ENCODE results near the gene CRYBA4.

CRYBA4 gene

DNA sequence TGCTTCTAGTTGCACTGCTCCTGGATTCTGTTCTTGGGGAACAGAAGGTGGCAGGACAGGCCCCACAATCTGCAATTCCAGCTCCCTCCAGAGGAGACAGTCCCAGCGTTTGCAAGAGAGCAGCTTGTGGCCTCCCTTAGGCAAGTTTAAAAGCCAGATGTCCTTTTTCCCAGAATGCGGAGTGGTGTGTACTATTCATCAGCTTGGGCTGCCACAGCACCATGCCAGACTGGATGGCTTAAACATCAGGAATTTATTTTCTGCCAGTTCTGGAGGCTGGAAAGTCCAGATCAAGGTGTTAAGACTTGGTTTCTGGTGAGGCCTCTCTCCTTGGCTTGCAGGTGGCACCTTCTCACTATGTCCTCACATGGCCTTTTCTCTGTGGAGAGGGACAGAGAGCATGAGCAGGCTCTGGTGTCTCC, 47.3 kb downstream of the CRYBA4 start:
- no peak overlapping the region for H3K4me3 Mint-ChIP-seq
- intact Hi-C loops (cut with micrococcal nuclease): no loop called here

DNA sequence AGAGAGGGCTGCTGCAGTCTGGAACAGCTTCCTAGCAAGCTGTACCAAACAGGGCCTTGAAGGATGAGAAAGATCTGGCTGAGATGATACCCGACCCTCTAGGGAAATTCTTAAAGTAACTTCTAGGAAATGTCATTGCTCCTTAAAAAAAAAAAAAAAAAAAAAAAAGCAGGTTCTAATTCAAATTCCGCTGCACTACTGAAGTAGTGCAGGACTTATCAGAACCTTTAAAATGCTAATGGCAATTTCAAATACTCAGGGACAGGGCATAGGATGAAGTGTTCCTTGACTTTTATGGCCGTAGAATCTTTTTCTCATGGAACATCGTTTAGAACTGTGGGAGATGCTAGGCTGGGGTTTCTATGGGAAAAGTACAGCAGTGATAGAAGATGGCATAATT, 48.7 kb downstream of the CRYBA4 start:
- H3K36me3 Mint-ChIP-seq (ENCODE audit: low read depth): peaks cover 22% of the 10 kb centered on the region
- H3K27ac Mint-ChIP-seq: no peak overlapping the region
- peaks cover 43% of the 10 kb centered on the region for H3K4me1 Mint-ChIP-seq (ENCODE audit: low read depth)
- no peaks in the 10 kb centered on the region for H3K9me3 Mint-ChIP-seq
- H3K4me3 Mint-ChIP-seq: no peak overlapping the region
- intact Hi-C loops (cut with micrococcal nuclease): no loop called here
- no peaks in the 10 kb centered on the region for H3K27me3 Mint-ChIP-seq

More for the DNA sequence above, 47.3 kb downstream of the CRYBA4 start:
- H3K36me3 Mint-ChIP-seq (ENCODE audit: low read depth): peaks cover 11% of the 10 kb centered on the region
- peaks cover 34% of the 10 kb centered on the region for H3K4me1 Mint-ChIP-seq (ENCODE audit: low read depth)
- H3K27me3 Mint-ChIP-seq: peaks cover 2% of the 10 kb centered on the region
- H3K9me3 Mint-ChIP-seq: no peaks in the 10 kb centered on the region
- H3K27ac Mint-ChIP-seq: no peak overlapping the region

DNA sequence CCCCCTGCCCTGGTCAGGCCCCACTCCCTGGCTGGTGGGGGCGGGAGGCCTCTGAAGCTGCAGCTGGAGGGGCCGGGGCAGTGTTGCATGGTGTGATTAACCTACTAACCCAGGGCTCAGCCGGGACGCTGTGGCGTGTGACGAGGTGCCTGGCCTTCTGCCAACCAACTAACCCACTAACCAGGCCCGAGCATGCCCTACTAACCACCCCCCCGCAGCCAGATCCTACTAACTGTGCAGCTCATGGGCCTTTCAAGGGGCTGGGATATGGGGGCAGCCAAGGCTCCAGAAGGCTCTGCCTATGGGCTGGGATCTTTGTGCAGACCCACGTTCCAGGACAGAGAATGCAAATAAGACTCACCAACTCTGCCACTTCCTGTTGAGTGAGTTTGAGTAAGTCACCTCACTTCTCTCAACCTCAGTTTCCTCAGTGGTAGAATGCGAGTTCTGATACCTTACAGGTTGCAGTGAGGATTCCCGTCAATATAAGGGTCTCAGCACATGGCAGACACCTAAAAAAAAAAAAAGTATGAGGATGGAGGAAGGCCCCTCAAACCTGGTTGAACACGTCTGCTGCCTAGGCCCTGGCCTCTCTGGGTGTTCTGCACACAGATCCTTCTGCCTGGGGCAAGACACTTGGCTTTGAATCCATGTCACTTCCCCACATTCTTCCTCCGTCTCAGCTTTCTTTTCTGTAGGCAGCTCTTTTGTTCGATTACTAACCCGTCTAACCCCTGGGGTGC, 49.7 kb downstream of the CRYBA4 start:
- no peaks in the 10 kb centered on the region for H3K9me3 Mint-ChIP-seq
- H3K4me1 Mint-ChIP-seq (ENCODE audit: low read depth): peaks cover 50% of the 10 kb centered on the region
- no peak overlapping the region for H3K4me3 Mint-ChIP-seq
- peak overlapping the region; percentile 98 for H3K27ac Mint-ChIP-seq
- intact Hi-C loops (cut with micrococcal nuclease): loop anchor here (2.0 kb wide), 1 partner anchor 159 kb away; the partner anchor contains the start of gene TFIP11
- H3K27me3 Mint-ChIP-seq: no peaks in the 10 kb centered on the region
- peaks cover 31% of the 10 kb centered on the region for H3K36me3 Mint-ChIP-seq (ENCODE audit: low read depth)

DNA sequence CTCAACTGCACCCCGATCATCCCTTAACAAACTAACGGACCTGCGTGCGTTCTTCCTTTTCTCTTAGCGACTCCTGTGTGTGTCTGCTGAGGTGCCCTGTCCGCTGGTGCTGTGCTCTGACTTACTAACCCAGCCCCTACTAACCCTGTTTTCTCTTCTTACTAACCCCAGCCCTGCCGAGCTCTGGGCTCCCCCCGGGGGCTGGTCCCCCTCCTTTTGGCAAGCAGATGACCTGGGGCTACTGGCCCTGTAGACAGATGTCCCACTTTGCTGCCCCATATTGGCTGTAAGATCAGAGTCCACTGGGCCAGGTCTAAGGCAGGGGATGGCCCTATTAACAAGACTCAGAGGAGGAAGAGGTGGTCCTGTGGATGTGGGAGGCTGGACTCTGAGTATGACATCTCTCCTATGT, 50.3 kb downstream of the CRYBA4 start:
- Mint-ChIP-seq H3K4me1 (ENCODE audit: low read depth) (peaks cover 50% of the 10 kb centered on the region), H3K9me3 (no peaks in the 10 kb centered on the region), H3K27ac (peak overlapping the region; percentile 98), H3K27me3 (no peaks in the 10 kb centered on the region), H3K36me3 (ENCODE audit: low read depth) (peaks cover 31% of the 10 kb centered on the region), H3K4me3 (peak overlapping the region; percentile 88)
- intact Hi-C loops (cut with micrococcal nuclease): loop anchor here (2.0 kb wide), 1 partner anchor 159 kb away; the partner anchor contains the start of gene TFIP11

DNA sequence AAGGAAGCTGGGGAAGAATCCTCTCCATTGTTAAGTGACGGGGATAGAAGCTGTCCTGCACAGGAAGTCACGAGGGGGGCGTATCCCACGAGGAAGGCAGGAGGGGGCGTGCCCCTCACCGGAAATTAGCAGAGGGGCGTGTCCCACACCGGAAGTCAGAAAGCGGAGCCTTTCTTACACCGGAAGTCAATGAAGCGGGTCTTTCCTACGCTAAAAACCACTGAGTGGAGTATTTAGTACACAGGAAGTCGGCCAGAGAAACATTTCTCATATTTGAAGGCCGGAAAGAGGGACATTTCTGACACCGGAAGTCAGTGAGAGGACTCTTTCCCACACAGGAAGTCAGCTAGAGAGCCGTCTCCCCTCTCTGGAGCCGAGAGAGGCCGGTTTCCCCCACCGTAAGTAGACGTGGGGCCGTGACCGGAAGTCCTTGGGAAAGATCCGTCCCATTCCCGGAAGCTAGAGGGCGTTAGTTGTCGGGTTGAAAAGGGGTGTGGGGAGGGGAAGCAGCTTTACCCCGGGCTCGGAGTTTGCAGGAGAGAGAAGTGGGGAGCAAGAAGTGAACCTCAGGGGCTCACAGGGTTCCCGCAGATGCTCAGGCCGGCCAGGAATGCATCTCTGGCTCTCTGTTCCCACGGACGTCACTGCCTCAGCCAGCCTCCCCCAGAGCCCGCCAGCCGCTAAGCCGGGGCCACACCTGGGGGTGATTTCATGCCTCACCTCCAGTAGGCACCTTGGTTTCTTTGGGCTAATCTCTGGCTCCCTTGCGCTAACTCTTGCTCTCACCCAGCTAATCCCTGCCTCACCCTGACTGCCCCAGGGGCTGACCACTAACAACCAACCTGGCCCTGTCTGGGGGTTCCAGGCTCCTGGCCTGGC, 51.1 kb downstream of the CRYBA4 start:
- peaks cover 54% of the 10 kb centered on the region for H3K4me1 Mint-ChIP-seq (ENCODE audit: low read depth)
- H3K4me3 Mint-ChIP-seq: peak overlapping the region; percentile 88
- peaks cover 31% of the 10 kb centered on the region for H3K36me3 Mint-ChIP-seq (ENCODE audit: low read depth)
- no peaks in the 10 kb centered on the region for H3K9me3 Mint-ChIP-seq
- intact Hi-C loops (cut with micrococcal nuclease): loop anchor here (2.0 kb wide), 1 partner anchor 160 kb away; the partner anchor contains the start of gene TFIP11
- H3K27me3 Mint-ChIP-seq: no peaks in the 10 kb centered on the region
- peak overlapping the region; percentile 98 for H3K27ac Mint-ChIP-seq

DNA sequence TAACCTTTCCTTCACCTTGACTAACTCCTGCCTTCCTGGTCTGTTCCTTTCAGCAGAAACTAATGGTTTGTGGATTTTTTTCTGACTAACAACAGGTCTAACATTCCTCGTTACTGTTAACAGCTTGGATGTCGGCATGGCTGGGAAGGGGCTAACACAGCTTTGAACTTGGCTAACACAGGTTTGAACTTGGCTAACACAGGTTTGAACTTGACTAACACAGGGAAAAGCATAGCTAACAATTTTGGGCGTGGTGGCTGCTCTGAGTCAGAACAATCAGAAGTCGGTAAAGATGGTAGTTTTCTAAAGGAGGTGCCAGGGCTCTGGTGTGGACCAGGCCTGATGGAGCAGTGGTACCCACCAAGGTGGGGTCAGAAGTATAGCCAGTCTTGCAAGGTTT, 51.7 kb downstream of the CRYBA4 start:
- peak overlapping the region; percentile 88 for H3K4me3 Mint-ChIP-seq
- H3K4me1 Mint-ChIP-seq (ENCODE audit: low read depth): peaks cover 61% of the 10 kb centered on the region
- H3K36me3 Mint-ChIP-seq (ENCODE audit: low read depth): peaks cover 31% of the 10 kb centered on the region
- H3K9me3 Mint-ChIP-seq: no peaks in the 10 kb centered on the region
- peak overlapping the region; percentile 98 for H3K27ac Mint-ChIP-seq
- no peaks in the 10 kb centered on the region for H3K27me3 Mint-ChIP-seq
- intact Hi-C loops (cut with micrococcal nuclease): loop anchor here (2.0 kb wide), 1 partner anchor 161 kb away; the partner anchor contains the start of gene TFIP11

DNA sequence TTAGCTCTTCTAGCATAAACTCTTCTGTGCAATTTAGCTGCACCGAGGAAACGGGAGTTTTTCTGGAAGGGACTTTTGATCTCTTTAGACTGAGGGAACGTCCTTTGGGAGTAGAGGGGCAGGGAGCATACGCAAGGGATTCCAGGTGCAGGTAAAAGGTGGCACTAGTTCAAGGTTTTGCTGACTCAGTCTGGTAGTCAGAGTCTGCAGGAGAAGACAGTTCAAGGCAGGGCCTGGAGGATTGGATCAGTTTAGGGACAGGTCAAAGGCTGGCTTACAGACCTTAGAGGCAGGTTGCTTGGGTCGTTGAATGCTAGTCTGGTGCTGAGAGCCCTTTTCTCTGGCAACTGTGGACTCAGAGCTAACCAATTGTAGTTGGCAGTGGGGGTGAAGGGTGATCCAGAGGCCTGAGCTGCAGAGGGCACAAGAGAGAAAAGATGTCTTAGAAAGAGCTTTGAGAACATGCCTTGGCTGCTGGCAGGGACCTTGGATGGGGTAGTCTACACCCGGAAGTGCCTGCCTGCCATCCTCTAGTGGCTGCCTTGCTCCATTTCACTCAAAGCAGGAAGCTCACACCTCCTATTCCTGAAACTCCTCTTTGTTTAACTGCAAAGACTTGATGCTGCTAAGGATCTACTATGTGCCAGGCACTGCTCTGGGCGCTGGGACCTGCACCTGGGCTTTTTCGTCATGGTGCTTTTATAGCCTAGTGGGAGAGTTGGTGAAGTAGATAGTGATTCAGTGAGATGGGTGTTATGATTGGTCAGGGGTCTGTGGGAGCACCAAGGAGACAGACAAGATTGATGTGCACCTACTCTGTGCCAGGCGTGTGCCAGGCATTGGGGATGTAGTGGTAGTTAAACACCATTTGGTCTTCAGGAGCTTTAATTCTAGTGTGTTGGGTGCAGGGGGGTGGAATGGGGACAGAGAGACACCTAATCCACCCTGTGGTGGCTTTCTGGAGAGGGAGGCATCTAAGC, 52.7 kb downstream of the CRYBA4 start:
- H3K27me3 Mint-ChIP-seq: no peaks in the 10 kb centered on the region
- no peaks in the 10 kb centered on the region for H3K9me3 Mint-ChIP-seq
- peak overlapping the region; percentile 41 for H3K4me3 Mint-ChIP-seq
- H3K27ac Mint-ChIP-seq: peak overlapping the region; percentile 98
- H3K36me3 Mint-ChIP-seq (ENCODE audit: low read depth): peaks cover 31% of the 10 kb centered on the region
- intact Hi-C loops (cut with micrococcal nuclease): no loop called here
- H3K4me1 Mint-ChIP-seq (ENCODE audit: low read depth): peaks cover 61% of the 10 kb centered on the region

DNA sequence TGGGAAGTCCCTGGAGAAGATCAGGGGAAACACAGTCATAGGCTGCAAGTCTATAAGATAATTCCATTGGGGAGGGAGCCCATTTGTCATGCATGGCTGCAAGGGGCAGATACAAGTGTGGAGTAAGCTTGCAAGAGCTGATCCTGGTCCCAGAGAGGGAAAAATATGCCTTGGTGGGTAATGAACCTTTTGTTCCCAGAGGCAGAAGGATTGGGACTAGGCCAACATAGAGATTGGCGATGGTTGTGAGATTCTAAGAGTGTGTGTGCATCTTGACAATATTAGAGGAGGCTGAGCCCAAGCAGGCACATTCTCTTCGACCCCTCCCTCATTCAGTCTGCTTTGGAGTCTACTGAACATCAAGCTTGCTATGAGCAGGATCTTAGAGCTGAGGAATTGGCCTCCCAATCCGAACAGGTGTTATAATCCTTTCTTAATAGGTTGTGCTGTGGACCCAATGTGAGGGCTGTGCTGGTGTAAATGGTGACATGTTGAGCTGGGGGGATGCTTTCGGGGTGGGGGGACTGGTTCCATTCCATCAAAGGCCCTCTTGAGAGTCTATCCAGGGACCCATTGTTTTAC, 54.0 kb downstream of the CRYBA4 start:
- Mint-ChIP-seq H3K4me1 (ENCODE audit: low read depth) (peaks cover 58% of the 10 kb centered on the region), H3K36me3 (ENCODE audit: low read depth) (peaks cover 39% of the 10 kb centered on the region), H3K9me3 (no peaks in the 10 kb centered on the region), H3K27ac (no peak overlapping the region), H3K4me3 (no peak overlapping the region), H3K27me3 (no peaks in the 10 kb centered on the region)
- intact Hi-C loops (cut with micrococcal nuclease): no loop called here

DNA sequence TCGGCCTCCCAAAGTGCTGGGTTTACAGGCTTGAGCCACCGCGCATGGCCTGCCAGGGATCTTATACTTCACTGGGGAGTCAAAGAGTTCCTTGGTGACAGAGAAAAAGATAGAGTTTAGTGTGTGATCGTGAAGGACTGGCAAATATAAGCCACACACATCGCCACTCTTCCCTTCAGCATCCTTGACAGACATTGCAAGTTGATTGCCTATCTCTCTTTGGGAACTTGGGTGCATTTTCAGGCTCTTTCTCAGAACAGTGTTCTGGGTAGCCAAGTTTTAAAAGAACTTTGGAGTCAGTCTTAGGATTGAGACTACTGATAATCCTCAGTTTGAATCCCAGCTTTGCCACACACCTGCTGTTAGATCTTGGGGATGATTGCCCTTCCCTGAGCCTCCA, 55.5 kb downstream of the CRYBA4 start:
- Mint-ChIP-seq H3K27ac (no peak overlapping the region), H3K4me3 (no peak overlapping the region), H3K27me3 (no peaks in the 10 kb centered on the region), H3K36me3 (ENCODE audit: low read depth) (peaks cover 54% of the 10 kb centered on the region), H3K4me1 (ENCODE audit: low read depth) (peaks cover 48% of the 10 kb centered on the region), H3K9me3 (peaks cover 6% of the 10 kb centered on the region)
- intact Hi-C loops (cut with micrococcal nuclease): no loop called here

DNA sequence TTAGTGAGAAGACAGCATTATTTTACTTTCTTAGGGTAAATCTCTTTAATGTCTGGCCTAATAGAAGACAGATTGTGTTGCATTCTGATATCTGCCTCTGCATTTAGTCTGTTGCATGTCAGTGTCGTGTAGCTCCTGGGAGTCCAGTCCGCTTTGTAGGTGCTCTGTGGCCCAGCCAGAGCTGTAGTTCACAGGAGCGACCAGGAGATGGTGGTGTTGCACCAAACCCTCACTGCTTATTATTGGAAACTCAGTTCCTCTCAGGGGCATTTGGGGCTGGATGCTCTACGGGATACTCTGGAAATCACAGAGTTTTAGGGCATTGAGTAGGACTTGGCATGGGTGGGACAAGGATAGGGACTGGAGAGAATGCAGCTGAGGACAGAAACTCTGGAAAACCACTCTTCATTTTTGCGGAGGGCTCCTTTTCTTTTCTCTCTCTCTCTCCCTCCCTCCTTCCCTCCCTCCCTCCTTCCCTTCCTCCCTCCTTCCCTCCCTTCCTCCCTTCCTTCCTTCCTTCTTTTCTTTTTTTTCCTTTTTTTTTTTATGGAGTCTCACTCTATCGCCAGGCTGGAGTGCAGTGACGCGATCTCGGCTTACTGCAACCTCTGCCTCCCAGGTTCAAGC, 57.4 kb downstream of the CRYBA4 start:
- Mint-ChIP-seq H3K27ac (no peak overlapping the region), H3K4me3 (no peak overlapping the region), H3K9me3 (peaks cover 8% of the 10 kb centered on the region), H3K4me1 (ENCODE audit: low read depth) (peaks cover 32% of the 10 kb centered on the region), H3K27me3 (no peaks in the 10 kb centered on the region), H3K36me3 (ENCODE audit: low read depth) (peaks cover 62% of the 10 kb centered on the region)
- intact Hi-C loops (cut with micrococcal nuclease): no loop called here
